ENCODE measurements around the gene ATP1A4.

- TF ChIP-seq POLR2AphosphoS5 (IDR thresholded peaks at IDR 0.05; ENCODE audit: borderline replicate concordance, low read depth, low read length), result no peak
- no peak for TF ChIP-seq EZH2 (IDR thresholded peaks at IDR 0.05)
- TF ChIP-seq FOXP2 (optimal IDR thresholded peaks at IDR 0.05; ENCODE audit: control extremely low read depth, extremely low read length, insufficient read depth), result no peak
Observed at GRCh38 chr1:160227561-160227960, 76.2 kb downstream of the ATP1A4 start.
